ENCODE measurements around the gene STX5.
"Not testable (repeated sequence)": the region's sequence is repeated elsewhere in the genome, so short reads cannot be mapped to it uniquely, and the experiment has no call there.

The STX5 gene

DNA sequence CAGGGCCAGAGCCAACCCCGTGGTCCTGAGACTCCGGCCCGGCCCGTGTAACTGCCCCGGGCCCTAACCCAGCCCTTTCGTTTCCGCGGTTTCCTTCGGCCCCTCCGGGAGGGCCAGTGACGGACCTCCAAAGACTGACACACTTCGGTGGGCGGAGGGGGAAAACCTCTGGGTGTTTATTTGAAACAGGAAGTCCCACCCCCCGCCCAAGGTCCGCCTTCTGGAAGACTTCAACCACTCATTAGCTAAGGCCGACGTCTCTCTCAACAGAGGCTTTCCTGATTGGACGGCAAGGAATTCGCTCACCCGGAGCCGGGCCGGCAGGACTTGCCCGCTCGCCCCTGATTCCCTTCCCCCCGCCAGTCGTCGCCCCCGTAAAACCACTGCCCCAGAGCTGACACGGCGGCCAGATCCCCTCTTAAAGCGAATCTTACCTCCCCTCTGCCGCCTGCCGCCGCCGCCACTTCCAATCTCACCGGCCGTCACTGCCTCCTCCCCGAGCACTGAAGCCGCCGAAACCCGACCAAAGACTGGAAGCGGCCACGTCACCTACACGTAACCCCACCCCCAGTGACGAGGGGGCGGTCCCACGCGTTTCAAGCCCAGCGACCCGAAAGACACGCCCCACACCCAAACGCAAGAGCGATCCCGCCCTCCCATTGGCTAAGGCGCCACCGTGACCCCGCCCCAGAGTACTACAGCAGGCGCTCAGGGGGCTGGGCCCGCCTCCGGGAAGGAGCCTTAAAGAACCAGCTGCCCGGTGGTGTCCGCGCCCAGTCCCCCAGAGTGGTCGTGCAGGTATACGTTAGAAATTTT, at the start of gene STX5:
STX5 (minus strand) TSS at position 532 of the 816 bp plus-strand sequence. CDS start 808 bp downstream, outside the sequence.
- peak; percentile 92 for DNase-seq

DNA sequence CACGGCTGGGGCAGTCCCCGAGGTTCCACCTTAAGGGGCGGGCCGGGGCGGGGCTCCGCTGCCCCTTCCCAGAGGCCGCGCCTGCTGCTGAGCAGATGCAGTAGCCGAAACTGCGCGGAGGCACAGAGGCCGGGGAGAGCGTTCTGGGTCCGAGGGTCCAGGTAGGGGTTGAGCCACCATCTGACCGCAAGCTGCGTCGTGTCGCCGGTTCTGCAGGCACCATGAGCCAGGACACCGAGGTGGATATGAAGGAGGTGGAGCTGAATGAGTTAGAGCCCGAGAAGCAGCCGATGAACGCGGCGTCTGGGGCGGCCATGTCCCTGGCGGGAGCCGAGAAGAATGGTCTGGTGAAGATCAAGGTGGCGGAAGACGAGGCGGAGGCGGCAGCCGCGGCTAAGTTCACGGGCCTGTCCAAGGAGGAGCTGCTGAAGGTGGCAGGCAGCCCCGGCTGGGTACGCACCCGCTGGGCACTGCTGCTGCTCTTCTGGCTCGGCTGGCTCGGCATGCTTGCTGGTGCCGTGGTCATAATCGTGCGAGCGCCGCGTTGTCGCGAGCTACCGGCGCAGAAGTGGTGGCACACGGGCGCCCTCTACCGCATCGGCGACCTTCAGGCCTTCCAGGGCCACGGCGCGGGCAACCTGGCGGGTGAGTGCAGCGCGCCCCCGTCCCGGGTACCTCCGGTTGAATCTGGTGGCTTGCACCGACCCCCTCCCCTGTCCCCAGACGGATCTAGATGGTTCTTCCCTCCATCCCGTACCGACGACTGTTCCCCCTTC, 49.1 kb upstream of the STX5 start, which contains the start of gene SLC3A2:
SLC3A2 (plus strand) TSS at position 94 of the 776 bp plus-strand sequence; CDS start at position 222, 128 bp downstream.
- peak; percentile 63 for DNase-seq

- DNase-seq: no peak
Observed at GRCh38 chr11:62880231-62880802, 48.5 kb upstream of the STX5 start.

DNA sequence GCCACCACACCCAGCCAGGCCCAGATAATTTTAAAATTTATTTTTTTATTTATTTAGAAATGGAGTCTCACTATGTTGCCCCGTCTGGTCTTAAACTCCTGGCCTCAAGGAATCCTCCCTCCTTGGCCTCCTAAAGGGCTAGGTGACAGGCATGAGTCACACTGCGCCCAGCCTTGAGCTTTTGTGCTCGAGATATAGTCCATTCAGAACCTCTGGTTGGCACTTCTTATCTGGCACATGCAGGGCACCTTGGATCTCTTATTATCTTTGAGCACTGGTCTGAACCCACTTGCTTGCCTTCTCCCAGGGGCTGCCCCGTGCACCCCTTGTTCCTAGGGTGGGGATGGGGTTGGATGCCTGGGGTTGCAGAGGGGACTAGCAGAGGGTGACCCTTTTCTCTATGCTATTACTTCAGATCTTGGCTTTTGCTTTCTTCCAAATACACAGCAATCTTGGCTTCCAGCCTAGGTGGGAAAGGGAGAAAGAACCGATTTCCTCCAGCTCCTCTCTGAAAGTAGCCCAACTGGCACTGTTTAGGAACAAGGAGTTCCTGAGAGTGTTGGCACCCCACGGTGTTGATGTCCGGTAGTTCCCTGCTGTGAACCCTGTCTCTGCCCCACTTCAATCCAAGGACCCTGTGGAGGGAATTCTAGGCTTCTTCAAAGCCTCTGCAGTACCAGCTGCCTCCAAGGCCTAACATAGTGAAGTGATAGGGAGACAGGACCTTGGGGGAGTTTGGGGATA, 47.6 kb upstream of the STX5 start:
- no peak for DNase-seq

- DNase-seq: no peak
Observed at GRCh38 chr11:62876712-62877111, 44.9 kb upstream of the STX5 start.

DNA sequence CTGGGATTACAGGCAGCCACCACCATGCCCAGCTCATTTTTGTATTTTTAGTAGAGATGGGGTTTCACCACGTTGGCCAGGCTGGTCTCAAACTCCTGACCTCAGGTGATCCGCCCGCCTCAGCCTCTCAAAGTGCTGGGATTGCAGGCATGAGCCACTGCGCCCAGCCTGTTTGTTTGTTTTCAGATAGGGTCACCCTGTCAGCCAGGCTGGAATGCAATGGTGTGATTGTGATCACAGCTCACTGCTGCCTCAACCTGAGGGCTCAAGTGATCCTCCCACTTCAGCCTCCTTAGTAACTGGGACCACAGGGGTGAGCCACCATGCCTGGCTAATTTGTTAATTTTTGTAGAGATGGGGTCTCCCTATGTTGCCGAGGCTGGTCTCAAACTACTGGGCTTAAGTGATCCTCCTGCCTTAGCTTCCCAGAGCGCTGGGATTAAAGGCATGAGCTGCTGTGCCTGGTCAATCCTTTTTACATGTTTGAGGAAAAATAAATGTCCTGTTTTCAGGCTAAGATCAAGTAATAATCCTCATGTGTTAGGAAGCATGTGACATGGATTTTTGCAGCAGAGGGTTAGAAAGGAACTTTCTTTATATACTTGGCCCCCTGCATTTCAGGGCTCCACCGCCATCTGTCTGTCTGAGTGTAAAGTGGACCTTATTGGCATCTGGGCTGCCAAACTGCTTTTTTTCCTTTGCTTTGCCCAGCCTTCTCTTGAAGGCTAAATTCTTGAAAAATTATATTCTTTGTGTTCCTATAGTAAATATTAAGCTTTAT, 44.0 kb upstream of the STX5 start:
- no peak for DNase-seq

GRCh38 chr11:62874851-62875250, 43.0 kb upstream of the STX5 start:
- no peak for DNase-seq

DNA sequence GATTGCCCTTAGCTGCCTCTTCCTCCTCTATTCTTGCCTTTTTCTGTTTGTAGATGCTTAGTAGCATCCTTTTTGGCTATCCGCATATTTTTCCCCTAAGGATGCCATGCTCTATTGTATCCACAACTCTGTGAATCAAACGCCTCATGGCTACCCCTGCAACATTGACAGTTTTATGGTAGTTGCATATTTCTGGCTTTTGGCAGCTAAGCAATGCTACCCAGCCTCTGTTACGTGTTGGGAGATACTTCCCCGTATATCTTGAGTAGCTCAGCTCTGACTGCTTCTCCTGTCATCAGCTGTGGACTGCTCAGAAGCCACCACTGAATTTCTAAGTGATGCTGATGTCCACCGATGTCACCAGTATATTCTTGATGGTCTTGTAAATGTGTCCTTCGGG, 33.8 kb upstream of the STX5 start:
- DNase-seq: no peak

DNA sequence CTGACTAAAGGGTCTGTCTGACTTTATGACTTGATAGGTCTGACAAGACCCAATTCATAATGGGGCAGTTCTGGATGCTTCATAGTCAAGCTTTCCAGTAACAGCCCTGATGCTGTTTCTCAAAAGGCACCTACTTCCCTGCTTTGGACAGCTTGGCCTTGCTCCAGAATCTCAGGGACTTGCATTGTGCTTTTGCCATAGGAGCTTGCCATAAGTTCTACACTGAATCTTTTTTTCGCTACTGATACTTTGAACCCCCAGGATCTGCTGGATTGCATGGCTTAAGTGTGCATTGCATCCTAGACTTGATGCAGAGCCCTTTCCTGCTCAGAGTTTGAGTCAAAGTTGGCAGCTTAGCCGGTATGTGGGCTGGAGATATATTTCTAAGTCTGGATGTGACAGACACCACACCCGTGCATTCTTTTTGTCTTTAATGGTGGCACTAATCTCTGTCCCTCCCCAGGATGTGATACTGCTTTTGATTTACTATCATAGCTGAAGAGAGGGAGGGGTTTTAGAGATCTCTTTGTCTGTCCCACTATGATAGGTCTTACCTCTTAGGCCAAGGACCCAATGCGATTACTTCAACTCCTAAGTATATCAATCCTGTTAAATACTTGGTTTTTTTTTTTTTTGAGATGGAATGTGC, 32.0 kb upstream of the STX5 start:
- DNase-seq: no peak

- DNase-seq: not testable (repeated sequence)
Observed at GRCh38 chr11:62861564-62862192, 29.8 kb upstream of the STX5 start.

DNA sequence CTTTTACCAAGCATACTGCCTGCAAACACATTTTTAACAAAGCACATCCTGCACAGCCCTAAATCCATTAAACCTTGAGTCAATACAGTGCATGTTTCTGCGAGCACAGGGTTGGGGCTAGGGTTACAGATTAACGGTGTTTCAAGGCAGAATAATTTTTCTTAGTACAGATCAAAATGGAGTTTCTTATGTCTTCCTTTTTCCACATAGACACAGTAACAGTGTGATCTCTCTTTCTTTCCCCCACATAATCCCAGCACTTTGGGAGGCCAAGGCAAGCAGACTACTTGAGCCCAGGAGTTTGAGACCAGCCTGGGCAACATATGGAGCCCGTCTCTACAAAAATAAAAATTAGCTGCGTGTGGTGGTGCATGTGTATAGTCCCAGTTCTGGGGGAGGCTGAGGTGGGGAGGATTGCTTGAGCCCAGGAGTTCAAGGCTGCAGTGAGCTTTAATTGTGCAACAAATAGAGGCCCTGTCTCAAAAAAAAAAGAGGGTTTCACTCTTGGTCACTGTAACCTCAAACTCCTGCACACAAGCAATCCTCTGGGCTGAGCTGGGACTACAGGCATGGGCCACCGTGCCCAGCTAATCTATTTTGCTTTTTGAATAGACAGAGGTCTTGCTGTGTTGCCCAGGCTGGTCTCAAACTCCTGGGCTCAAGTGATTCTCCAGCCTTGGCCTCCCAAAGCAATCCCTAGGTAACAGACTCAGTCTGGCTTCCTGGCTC, 29.1 kb upstream of the STX5 start:
- DNase-seq: no peak

DNA sequence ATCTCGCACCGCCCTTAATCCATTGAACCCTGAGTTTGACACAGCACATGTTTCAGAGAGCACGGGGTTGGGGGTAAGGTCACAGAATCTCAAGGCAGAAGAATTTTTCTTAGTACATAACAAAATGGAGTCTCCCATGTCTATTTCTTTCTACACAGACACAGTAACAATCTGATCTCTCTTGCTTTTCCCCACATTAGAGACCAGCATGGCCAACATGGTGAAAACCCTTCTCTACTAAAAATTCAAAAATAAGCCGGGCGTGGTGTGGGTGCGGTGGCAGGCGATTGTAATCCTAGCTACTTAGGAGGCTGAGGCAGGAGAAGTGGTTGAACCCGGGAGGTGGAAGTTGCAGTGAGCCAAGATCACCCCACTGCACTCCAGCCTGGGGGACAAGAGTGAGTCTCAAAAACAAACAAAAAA, 27.4 kb upstream of the STX5 start:
- DNase-seq: not testable (repeated sequence)

- DNase-seq: no peak
Observed at GRCh38 chr11:62858201-62858600, 26.4 kb upstream of the STX5 start.

DNA sequence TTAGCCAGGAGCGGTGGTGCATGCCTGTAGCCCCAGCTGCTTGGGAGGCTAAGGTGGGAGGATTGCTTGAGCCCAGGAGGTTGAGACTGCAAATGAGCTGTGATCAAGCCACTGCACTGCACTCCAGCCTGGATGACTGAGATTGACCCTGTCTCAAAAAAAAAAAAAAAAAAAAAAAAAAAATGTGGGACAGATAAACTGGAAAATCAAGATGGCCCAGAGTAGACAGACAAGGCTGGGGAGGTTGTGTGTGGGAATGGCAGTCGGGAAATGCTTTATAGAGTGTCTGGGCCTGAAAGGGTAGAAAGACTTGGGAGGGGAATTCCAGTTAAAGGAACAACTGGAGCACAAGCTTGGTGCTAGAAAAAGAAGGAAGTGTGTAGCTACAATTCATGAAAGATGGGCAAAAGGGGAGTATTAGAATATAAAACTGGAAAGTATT, 25.7 kb upstream of the STX5 start:
- no peak for DNase-seq

DNA sequence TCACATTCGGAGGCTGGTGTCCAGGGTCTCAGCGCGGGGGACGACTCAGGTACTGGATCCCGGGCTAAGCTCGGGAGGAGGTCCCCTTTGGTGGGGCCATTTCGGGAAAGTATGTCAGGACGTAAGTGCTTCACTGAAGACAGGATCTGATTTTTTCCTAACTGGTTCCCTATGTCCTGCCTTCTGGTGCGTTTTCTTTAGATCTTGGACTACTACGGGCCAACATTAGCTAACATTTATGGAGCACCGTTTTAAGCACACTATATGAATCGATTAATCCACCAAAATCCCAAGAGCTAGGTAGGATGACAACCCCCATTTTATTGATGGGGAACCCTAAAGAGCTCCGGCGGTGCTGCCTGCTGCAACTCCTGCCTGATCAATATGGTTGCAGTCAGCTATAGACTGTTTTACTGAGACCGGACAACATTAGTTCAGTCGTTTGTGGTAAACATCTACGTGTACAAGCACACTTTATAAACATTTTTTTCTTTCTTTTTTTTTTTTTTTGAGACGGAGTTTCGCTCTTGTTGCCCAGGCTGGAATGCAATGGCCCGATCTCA, 24.6 kb upstream of the STX5 start:
- no peak for DNase-seq

DNA sequence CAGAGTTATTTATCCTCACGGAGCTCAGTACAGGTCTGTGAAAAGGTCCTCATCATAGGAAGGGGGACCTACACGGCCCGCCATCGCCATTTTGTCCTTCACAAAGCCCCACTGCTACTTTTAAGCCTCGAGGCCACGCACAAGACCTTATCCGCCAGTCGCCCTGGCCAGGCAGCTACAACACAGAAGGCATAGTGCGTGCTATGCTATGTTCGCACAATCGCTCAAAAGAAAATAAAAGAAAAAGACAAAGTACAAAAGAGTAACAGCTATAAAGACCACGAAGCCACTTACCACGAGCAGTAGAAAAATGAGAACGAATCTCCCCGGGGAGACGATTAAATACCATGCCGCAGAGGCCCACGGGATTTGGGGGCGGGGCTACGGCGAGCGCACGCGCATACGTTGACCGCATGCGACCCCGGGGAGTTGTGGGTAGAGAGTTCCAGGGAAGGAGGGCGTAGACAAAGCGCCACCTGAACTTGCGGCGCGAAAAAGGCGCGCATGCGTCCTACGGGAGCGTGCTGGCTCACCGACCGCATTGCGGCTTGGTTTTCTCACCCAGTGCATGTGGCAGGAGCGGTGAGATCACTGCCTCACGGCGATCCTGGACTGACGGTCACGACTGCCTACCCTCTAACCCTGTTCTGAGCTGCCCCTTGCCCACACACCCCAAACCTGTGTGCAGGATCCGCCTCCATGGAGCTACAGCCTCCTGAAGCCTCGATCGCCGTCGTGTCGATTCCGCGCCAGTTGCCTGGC, 23.9 kb upstream of the STX5 start:
- peak; percentile 92 for DNase-seq

DNA sequence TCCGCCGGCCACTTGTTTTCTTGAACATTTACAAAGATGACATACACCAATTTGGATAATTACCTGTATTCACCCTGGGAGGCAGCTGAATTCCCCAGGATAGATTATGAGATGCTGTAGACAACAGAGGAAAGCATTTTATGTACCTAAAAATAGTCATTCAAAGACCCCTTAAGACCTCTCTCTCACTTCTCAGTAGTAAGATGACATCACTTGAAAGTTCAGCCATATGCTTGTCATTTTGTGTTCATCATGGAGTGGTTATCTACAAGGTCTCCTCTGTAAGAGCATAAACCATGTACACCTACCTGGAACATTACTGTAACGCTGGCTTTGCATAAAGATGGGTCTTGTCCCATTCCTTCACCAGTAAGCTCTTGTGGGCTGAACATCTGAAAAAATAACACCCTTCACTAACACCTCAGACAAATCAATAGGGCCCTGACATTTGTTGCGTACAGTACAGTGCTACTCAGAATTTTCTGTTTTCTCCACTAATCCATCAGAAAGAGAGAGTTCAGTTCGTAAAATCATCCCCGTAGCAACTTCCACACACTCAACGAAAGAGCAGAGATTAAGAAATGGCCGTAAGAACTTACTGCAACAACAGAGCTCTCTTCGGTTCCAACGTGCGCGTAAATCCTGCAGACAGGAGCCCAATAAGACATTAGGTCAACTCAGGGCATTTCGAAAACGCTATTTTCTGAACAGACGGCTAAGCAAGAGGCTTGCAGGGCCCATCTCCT, 23.1 kb upstream of the STX5 start:
- DNase-seq: no peak
